A549 (cell line): Measurements from ENCODE around the gene CGB3.

Experiments
- CTCF ChIP-seq: fragments of >200 bp; sonication (Bioruptor Twin); formaldehyde crosslinking; IDR thresholded peaks from 3 replicates; pipeline ENCODE4 v1.5.1; 2016
- KDM1A ChIP-seq: fragments of 200-600 bp; sonication (generic); IDR thresholded peaks from 2 replicates; pipeline ENCODE4 v1.6.1; 2016; ENCODE audit warnings: low read depth, mild to moderate bottlenecking
- MAFK ChIP-seq: fragments of 450-650 bp; IDR thresholded peaks from 2 replicates; pipeline ENCODE4 v1.6.1; 2014; ENCODE audit not compliant: partially characterized antibody
- POLR2A ChIP-seq: IDR thresholded peaks from 2 replicates; pipeline ENCODE4 v1.6.1; 2012; ENCODE audit warnings: mild to moderate bottlenecking, low read length

GRCh38 chr19:49014870-49015255, 9.3 kb downstream of the CGB3 start:
- TF ChIP-seq CTCF (no peak), POLR2A (no peak), MAFK (no peak), KDM1A (no peak)
